Upper lobe of left lung (tissue), 6 donors: Measurements from ENCODE around the gene HSPA1L. TPM values are rescaled to one million over a fixed set of nuclear protein-coding genes. Genes with fewer than 3 reads are reported as not detected.

ENCODE experiments used
- ATAC-seq, 2 donors: fragments of 200-7000 bp; cut with Tn5 transposase; one replicate each; pipeline ENCODE4 v1.9.1; 2022; ENCODE audit warnings: mild to moderate bottlenecking in 2 of 2, moderate library complexity in 2 of 2; ENCODE audit not compliant: low FRiP score in 2 of 2
- DNase-seq, 2 donors: peaks; one replicate each; pipeline ENCODE4 v3.0.0-alpha.2; 2019 to 2020
- H3K27ac ChIP-seq, 4 donors: fragments of 200-600 bp; sonication (generic); one replicate each; pipeline ENCODE4 v1.5.1; 2016 to 2019
- H3K27me3 ChIP-seq, 4 donors: fragments of 200-600 bp; sonication (generic); one replicate each; pipeline ENCODE4 v1.5.1; 2017 to 2019
- H3K36me3 ChIP-seq, 4 donors: fragments of 200-600 bp; sonication (generic); one replicate each; pipeline ENCODE4 v1.5.1; 2016 to 2019
- H3K4me1 ChIP-seq, 4 donors: fragments of 200-600 bp; sonication (generic); one replicate each; pipeline ENCODE4 v1.5.1; 2018 to 2019
- H3K4me3 ChIP-seq, 4 donors: fragments of 200-600 bp; sonication (generic); one replicate each; pipeline ENCODE4 v1.5.1; 2017 to 2019; ENCODE audit warnings: mild to moderate bottlenecking in 2 of 4, moderate library complexity in 1 of 4
- H3K9me3 ChIP-seq, 4 donors: fragments of 200-600 bp; sonication (generic); one replicate each; pipeline ENCODE4 v1.5.1; 2018 to 2019
- CTCF ChIP-seq, 6 experiments: fragments of 450-650 bp in 4 of 6; fragments of 200-600 bp in 2 of 6; sonication (generic) in 2 of 6; IDR thresholded peaks; one replicate each; pipeline ENCODE4 v1.5.1; 2016 to 2019; ENCODE audit warnings: antibody characterized with exemption in 6 of 6
- EP300 ChIP-seq, 4 donors: sonication (generic); formaldehyde crosslinking; IDR thresholded peaks; one replicate each; pipeline ENCODE4 v1.5.1; 2017; ENCODE audit warnings: antibody characterized with exemption in 4 of 4, control low read depth in 2 of 4
- POLR2A ChIP-seq, 4 donors: fragments of 450-650 bp; IDR thresholded peaks; one replicate each; pipeline ENCODE4 v1.5.1; 2016 to 2017; ENCODE audit warnings: antibody characterized with exemption in 4 of 4, mild to moderate bottlenecking in 2 of 4
- POLR2AphosphoS5 ChIP-seq, 2 donors: sonication (generic); formaldehyde crosslinking; IDR thresholded peaks; one replicate each; pipeline ENCODE4 v1.5.1; 2017; ENCODE audit warnings: antibody characterized with exemption in 2 of 2
- WGBS, 2 donors: methylation state at CpG; one replicate each; pipeline ENCODE4 v1.1.5; 2017 to 2018; 5-methylcytosine and 5-hydroxymethylcytosine counted together
- total RNA-seq, 6 donors: library from RNA; depleted of rRNA in 4 of 6; stranded (reverse); fragments of >200 nt in 4 of 6; gene quantifications; one replicate each; pipeline versions ENCODE4 v1.1.0 to v1.2.1, GENCODE V29; 2016 to 2021
- donor health status: DM: no; HTN: no; CAD: no; lungs with moderate emphysema.
- donor health status: DM: no; HTN: yes; CAD: no; lungs with severe emphysema.

HSPA1L gene
- total RNA-seq, 6 donors from 2014 or later = 0.89 to 3.1 (median 2.0) TPM

GRCh38 chr6:31785475-31785874 lies 29.6 kb downstream of the HSPA1L start:
- no peaks in the 10 kb centered on the region for H3K27me3 ChIP-seq
- no peaks in the 10 kb centered on the region for H3K9me3 ChIP-seq
- peaks cover 15 to 66% (median 47%) of the 10 kb centered on the region in 4 donors for H3K36me3 ChIP-seq
- no peak for TF ChIP-seq CTCF (IDR thresholded peaks at IDR 0.05)
- no peak for TF ChIP-seq POLR2A (IDR thresholded peaks at IDR 0.05)
- TF ChIP-seq POLR2AphosphoS5 (IDR thresholded peaks at IDR 0.05) = no peak
- no peak for TF ChIP-seq EP300 (IDR thresholded peaks at IDR 0.05)
- no peak overlapping the region for H3K27ac ChIP-seq
- no peak overlapping the region for H3K4me3 ChIP-seq
- no peak for DNase-seq
- no peaks in the 10 kb centered on the region for H3K4me1 ChIP-seq
- WGBS, 2 donors = 93 to 96% methylated on average over 11 of the region's 11 CpGs
- ATAC-seq = no peak

- DNase-seq = no peak
These were observed 30.8 kb downstream of the HSPA1L start for GRCh38 chr6:31784098-31784925.

GRCh38 chr6:31782126-31782855 lies 32.8 kb downstream of the HSPA1L start:
- peak in 1 of 2 donors; percentile 68 for DNase-seq
- Histone ChIP-seq H3K27ac (no peak overlapping the region), H3K36me3 (peaks cover 18 to 81% (median 66%) of the 10 kb centered on the region in 4 donors), H3K9me3 (no peaks in the 10 kb centered on the region), H3K4me1 (peaks cover 0 to 5% (median 2%) of the 10 kb centered on the region in 4 donors), H3K4me3 (no peak overlapping the region), H3K27me3 (no peaks in the 10 kb centered on the region)
- 94 to 95% methylated on average over 12 to 32 of the region's 32 CpGs for WGBS, 2 donors
- ATAC-seq = no peak
- TF ChIP-seq CTCF (IDR thresholded peaks at IDR 0.05) = no peak
- TF ChIP-seq EP300 (IDR thresholded peaks at IDR 0.05) = no peak
- TF ChIP-seq POLR2A (IDR thresholded peaks at IDR 0.05) = no peak
- no peak for TF ChIP-seq POLR2AphosphoS5 (IDR thresholded peaks at IDR 0.05)

More at GRCh38 chr6:31784098-31784925, 30.8 kb downstream of the HSPA1L start:
- no peak overlapping the region for H3K4me3 ChIP-seq
- WGBS, 2 donors = 95 to 96% methylated on average over 13 to 15 of the region's 15 CpGs
- H3K36me3 ChIP-seq = peaks cover 18 to 69% (median 58%) of the 10 kb centered on the region in 4 donors
- no peaks in the 10 kb centered on the region for H3K9me3 ChIP-seq
- H3K27me3 ChIP-seq = no peaks in the 10 kb centered on the region
- no peak overlapping the region for H3K27ac ChIP-seq
- H3K4me1 ChIP-seq = no peaks in the 10 kb centered on the region
- no peak for TF ChIP-seq EP300 (IDR thresholded peaks at IDR 0.05)
- no peak for TF ChIP-seq POLR2AphosphoS5 (IDR thresholded peaks at IDR 0.05)
- no peak for TF ChIP-seq CTCF (IDR thresholded peaks at IDR 0.05)
- TF ChIP-seq POLR2A (IDR thresholded peaks at IDR 0.05) = no peak
- no peak for ATAC-seq

- no peak overlapping the region for H3K27ac ChIP-seq
- ATAC-seq (no peak), DNase-seq (no peak)
- 95 to 100% methylated on average over 2 to 11 of the region's 23 CpGs for WGBS, 2 donors
- H3K9me3 ChIP-seq = no peaks in the 10 kb centered on the region
- TF ChIP-seq POLR2A (IDR thresholded peaks at IDR 0.05) (no peak), EP300 (IDR thresholded peaks at IDR 0.05) (no peak), POLR2AphosphoS5 (IDR thresholded peaks at IDR 0.05) (no peak), CTCF (IDR thresholded peaks at IDR 0.05) (no peak)
- no peak overlapping the region for H3K4me3 ChIP-seq
- H3K4me1 ChIP-seq = peaks cover 7 to 13% (median 10%) of the 10 kb centered on the region in 4 donors
- H3K36me3 ChIP-seq = peaks cover 18 to 77% (median 66%) of the 10 kb centered on the region in 4 donors
- no peaks in the 10 kb centered on the region for H3K27me3 ChIP-seq
These were observed 33.6 kb downstream of the HSPA1L start for GRCh38 chr6:31781244-31782125.
